ENCODE results near the gene SORCS1.

- no peak for TF ChIP-seq CTCF (optimal IDR thresholded peaks at IDR 0.05 in 1 of 3, IDR thresholded peaks at IDR 0.05 in 1 of 3, conservative IDR thresholded peaks at IDR 0.05 in 1 of 3; ENCODE audit: extremely low read depth in 1 of 3, insufficient read depth in 2 of 3, low read length in 3 of 3)
- no peak for TF ChIP-seq EZH2 (IDR thresholded peaks at IDR 0.05; ENCODE audit: low read length)
Measured at GRCh38 chr10:106826716-106827115, 337.8 kb downstream of the SORCS1 start.

All from keratinocyte (primary cell).